HepG2 (cell line): ENCODE measurements around the gene KCNJ6.

Source experiments
- MNT ChIP-seq: fragments of 450-650 bp; IDR thresholded peaks from 2 replicates; pipeline ENCODE4 v1.6.1; 2016
- RORA ChIP-seq: sonication (generic); formaldehyde crosslinking; IDR thresholded peaks from 2 replicates; pipeline ENCODE4 v1.5.0; 2020; ENCODE audit warnings: mild to moderate bottlenecking, missing genetic modification reagents, moderate library complexity
- ZNF124 ChIP-seq: sonication (generic); formaldehyde crosslinking; IDR thresholded peaks from 2 replicates; pipeline ENCODE4 v1.4.0; 2020; ENCODE audit warnings: missing genetic modification reagents
- ZNF274 ChIP-seq: sonication (generic); formaldehyde crosslinking; IDR thresholded peaks from 2 replicates; pipeline ENCODE4 v1.5.1; 2020; ENCODE audit warnings: mild to moderate bottlenecking, missing genetic modification reagents
- ZNF619 ChIP-seq: sonication (generic); formaldehyde crosslinking; IDR thresholded peaks from 2 replicates; pipeline ENCODE4 v1.4.0; 2020; ENCODE audit warnings: mild to moderate bottlenecking, missing genetic modification reagents
- ZNF7 ChIP-seq: IDR thresholded peaks from 2 replicates; pipeline ENCODE4 v1.6.1; 2016; ENCODE audit warnings: missing biosample characterization, missing genetic modification reagents

GRCh38 chr21:37670883-37671282 lies 245.4 kb downstream of the KCNJ6 start:
- TF ChIP-seq MNT (no peak), ZNF619 (CRISPR knock-in tag) (no peak), RORA (CRISPR knock-in tag) (no peak), ZNF274 (CRISPR knock-in tag) (no peak), ZNF124 (CRISPR knock-in tag) (no peak), ZNF7 (CRISPR knock-in tag) (no peak)
